Heart right ventricle (tissue), 16 donors: ENCODE measurements around the gene DIS3L. TPM values are rescaled to one million over a fixed set of nuclear protein-coding genes. Genes with fewer than 3 reads are reported as not detected.
"Not testable (repeated sequence)": the region's sequence is repeated elsewhere in the genome, so short reads cannot be mapped to it uniquely, and the experiment has no call there.

ENCODE experiments used
- ATAC-seq, 8 donors: fragments of 200-7000 bp; cut with Tn5 transposase; one replicate each; pipeline ENCODE4 v1.9.1; 2020; ENCODE audit warnings: mild to moderate bottlenecking in 8 of 8, moderate library complexity in 8 of 8, moderate number of reproducible peaks in 1 of 8
- DNase-seq, 2 donors: peaks; one replicate each; pipeline ENCODE4 v3.0.0-alpha.2; 2020
- H3K27ac ChIP-seq, 10 donors: fragments of 200-600 bp; sonication (generic) in 2 of 10; one replicate each; pipeline versions ENCODE4 v1.5.0 to v1.8.0; 2020 to 2022; ENCODE audit warnings: mild to moderate bottlenecking in 3 of 10
- H3K27me3 ChIP-seq, 7 donors: fragments of 200-600 bp; one replicate each; pipeline ENCODE4 v1.8.0; 2021 to 2022; ENCODE audit warnings: mild to moderate bottlenecking in 2 of 7
- H3K36me3 ChIP-seq, 9 donors: fragments of 200-600 bp; sonication (generic) in 1 of 9; one replicate each; pipeline versions ENCODE4 v1.5.0 to v1.8.0; 2020 to 2022; ENCODE audit warnings: mild to moderate bottlenecking in 2 of 9
- H3K4me1 ChIP-seq, 9 donors: fragments of 200-600 bp; sonication (generic) in 1 of 9; one replicate each; pipeline versions ENCODE4 v1.5.0 to v1.8.0; 2020 to 2022; ENCODE audit warnings: mild to moderate bottlenecking in 4 of 9
- H3K4me3 ChIP-seq, 10 donors: fragments of 200-600 bp; sonication (generic) in 2 of 10; one replicate each; pipeline versions ENCODE4 v1.5.0 to v1.8.0; 2020 to 2022; ENCODE audit warnings: mild to moderate bottlenecking in 7 of 10, moderate library complexity in 2 of 10
- H3K9me3 ChIP-seq, 11 donors: fragments of 200-600 bp in 10 of 11; sonication (generic) in 2 of 11; one replicate each; pipeline versions ENCODE4 v1.5.0 to v1.8.0; 2013 to 2022; ENCODE audit warnings: mild to moderate bottlenecking in 2 of 11, control low read depth in 1 of 11, moderate library complexity in 1 of 11
- CTCF ChIP-seq, 9 donors: fragments of 200-600 bp; sonication (generic) in 2 of 9; IDR thresholded peaks; one replicate each; pipeline versions ENCODE4 v1.5.0 to v1.8.0; 2021 to 2022; ENCODE audit warnings: antibody characterized with exemption in 9 of 9, mild to moderate bottlenecking in 5 of 9, moderate library complexity in 1 of 9
- WGBS, 2 donors: extraction: QIAGEN DNeasy Blood & Tissue Kit; methylation state at CpG; one replicate each; pipeline ENCODE4 v1.1.7; 2013; ENCODE audit warnings: inconsistent platforms in 1 of 2; 5-methylcytosine and 5-hydroxymethylcytosine counted together
- intact Hi-C, 10 donors: fragments of 100-400 bp; cut with DNase I; formaldehyde crosslinking; loops; one replicate each; pipeline versions ENCODE4 v1.11.1 to v1.14.2; 2022
- polyA plus RNA-seq, 2 donors: library from polyadenylated mRNA; stranded (reverse); fragments of 200-250 nt; gene quantifications; one replicate each; pipeline ENCODE4 v1.2.3, GENCODE V29; 2013
- total RNA-seq, 10 donors: library from RNA; stranded (reverse); fragmentation: NEBNext Ultra II Directional in 3 of 10; extraction: Animal tissue kit (Norgen Biotek cat#: 25700) in 3 of 10; gene quantifications; one replicate each; pipeline versions ENCODE4 v1.2.1 to v1.2.4, GENCODE V29; 2021 to 2023
- donor health status: Arrhythmogenic right ventricular cardiomyopathy.
- donor health status: ischemic (EF 13 %, LVEDD 7.1; RV severe dilation, severe dysfunction).
- donor health status: healthy with polysubstance abuse.
- donor health status: DM: no; HTN: yes; CAD: no.
- donor health status: DM: no; HTN: no; CAD: no.
- donor health status: ischemic (EF 25% LVEDD 6.9; RV normal size, moderate dysfunction).
- donor health status: ischemic (EF 25% LVEDD 5.7; RV mildly dilated, moderate dysfunction).
- donor health status: healthy.
- donor health status: DM: yes; HTN: yes; CAD: no.
- donor health status: Ischemic cardiomyopathy.
- donor health status: ischemic (EF 35%, LVEDD 5.7; RV mildly dilated, moderate dysfunction).
- donor health status: nonischemic (EF 11% LVEDD 7.7; RV severe dilation, severe dysfunction).
- donor health status: DM: yes; HTN: yes; CAD: no.
- donor health status: PGD.
- donor health status: ischemic (EF 29% LVEDD 5.4; RV normal size, mild dysfunction).
- donor health status: nonischemic (EF 23%, LVEDD 6.1; RV moderate dilation, normal function).

The DIS3L gene
- total and polyA plus RNA-seq, 12 donors: 10.6 to 49.6 (median 38.3) TPM

- no peak for TF ChIP-seq CTCF (IDR thresholded peaks at IDR 0.05)
- ATAC-seq: no peak
- Histone ChIP-seq H3K36me3 (peaks cover 0 to 66% (median 3%) of the 10 kb centered on the region in 9 donors), H3K4me3 (no peak overlapping the region), H3K4me1 (peaks cover 3 to 27% (median 19%) of the 10 kb centered on the region in 9 donors), H3K27ac (no peak overlapping the region), H3K9me3 (no peaks in the 10 kb centered on the region), H3K27me3 (no peaks in the 10 kb centered on the region)
- no peak for DNase-seq
- intact Hi-C loops: loop anchor here in 1 of 10 donors (5.0 kb wide), 1 partner anchor 198 kb away; the partner anchor contains the start of gene SNAPC5
- WGBS, 2 donors: 79 to 84% methylated on average over 4 of the region's 4 CpGs
Observed at GRCh38 chr15:66298803-66299251, 5.5 kb downstream of the DIS3L start.

GRCh38 chr15:66302489-66303278, 9.3 kb downstream of the DIS3L start:
- WGBS, 2 donors: 96 to 97% methylated on average over 5 of the region's 5 CpGs
- Histone ChIP-seq H3K4me1 (no peaks in the 10 kb centered on the region), H3K9me3 (no peaks in the 10 kb centered on the region), H3K27me3 (no peaks in the 10 kb centered on the region), H3K4me3 (no peak overlapping the region), H3K27ac (no peak overlapping the region), H3K36me3 (peaks cover 0 to 81% (median 19%) of the 10 kb centered on the region in 9 donors)
- DNase-seq (no peak), ATAC-seq (no peak)
- intact Hi-C loops: no loop called here
- no peak for TF ChIP-seq CTCF (IDR thresholded peaks at IDR 0.05)

DNA sequence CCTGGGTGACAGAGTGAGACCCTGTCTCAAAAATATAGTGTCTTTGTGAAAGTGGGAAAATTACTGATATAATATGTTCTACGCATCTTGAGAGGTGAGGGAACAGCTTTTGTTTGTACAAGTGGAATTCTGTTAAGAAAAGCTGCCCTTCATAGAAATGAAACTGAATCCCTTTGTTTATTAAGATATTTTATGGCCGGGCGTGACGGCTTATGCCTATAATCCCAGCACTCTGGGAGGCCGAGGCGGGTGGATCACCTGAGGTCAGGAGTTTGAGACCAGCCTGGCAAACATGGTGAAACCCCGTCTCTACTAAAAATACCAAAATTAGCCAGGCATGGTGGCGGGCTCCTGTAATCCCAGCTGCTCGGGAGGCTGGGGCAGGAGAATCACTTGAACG, 11.1 kb downstream of the DIS3L start:
- intact Hi-C loops, H3K4me1 ChIP-seq, DNase-seq, H3K27ac ChIP-seq, ATAC-seq, H3K9me3 ChIP-seq, H3K27me3 ChIP-seq, H3K4me3 ChIP-seq: not testable (repeated sequence)
- peaks cover 0 to 83% (median 32%) of the 10 kb centered on the region in 9 donors for H3K36me3 ChIP-seq
- WGBS, 2 donors: 91 to 94% methylated on average over 10 of the region's 10 CpGs

DNA sequence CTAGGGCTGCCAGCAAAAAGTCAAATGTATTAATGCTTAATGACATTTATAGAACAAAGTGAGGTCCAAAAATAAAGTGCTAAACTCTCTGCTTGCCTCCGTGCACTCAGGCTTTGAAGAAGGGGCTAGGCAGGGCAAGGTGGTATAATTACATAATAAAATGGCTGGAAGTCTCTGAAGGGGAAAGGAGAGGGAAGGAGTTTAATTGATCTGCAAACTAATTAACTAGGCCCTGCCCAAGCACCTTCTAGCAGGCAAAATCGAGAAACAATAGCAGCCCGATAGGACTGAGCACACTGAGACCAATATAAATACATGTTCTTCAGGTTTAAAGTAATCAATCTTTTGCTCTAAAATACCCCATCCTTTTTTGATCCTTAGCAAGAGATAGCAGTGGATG, 13.0 kb downstream of the DIS3L start:
- no peak for TF ChIP-seq CTCF (IDR thresholded peaks at IDR 0.05)
- H3K4me3 ChIP-seq: no peak overlapping the region
- DNase-seq: no peak
- ATAC-seq: no peak
- H3K27me3 ChIP-seq: no peaks in the 10 kb centered on the region
- no peaks in the 10 kb centered on the region for H3K9me3 ChIP-seq
- no peak overlapping the region for H3K27ac ChIP-seq
- 78 to 83% methylated on average over 3 of the region's 3 CpGs for WGBS, 2 donors
- peaks cover 0 to 86% (median 38%) of the 10 kb centered on the region in 9 donors for H3K36me3 ChIP-seq
- intact Hi-C loops: no loop called here
- no peaks in the 10 kb centered on the region for H3K4me1 ChIP-seq

DNA sequence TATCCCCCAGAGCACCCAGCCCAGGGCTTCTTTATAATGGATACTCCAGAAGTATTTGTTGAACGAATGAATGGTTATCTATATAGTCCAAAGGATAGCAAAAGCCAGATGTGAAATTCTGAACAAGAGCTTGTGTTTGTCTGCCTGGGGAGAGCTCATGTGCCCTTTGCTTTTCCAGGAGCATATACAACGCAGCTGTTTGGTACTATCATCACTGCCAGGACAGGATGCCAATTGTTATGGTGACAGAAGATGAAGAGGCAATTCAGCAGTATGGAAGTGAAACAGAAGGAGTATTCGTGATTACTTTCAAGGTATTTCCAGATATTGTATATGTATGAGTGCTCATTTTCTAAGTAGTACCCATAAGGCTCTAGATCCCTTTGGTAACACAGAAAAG, 15.2 kb downstream of the DIS3L start:
- ATAC-seq (no peak), DNase-seq (no peak)
- Histone ChIP-seq H3K36me3 (peaks cover 0 to 88% (median 52%) of the 10 kb centered on the region in 9 donors), H3K27me3 (no peaks in the 10 kb centered on the region), H3K4me1 (no peaks in the 10 kb centered on the region), H3K4me3 (no peak overlapping the region), H3K27ac (no peak overlapping the region), H3K9me3 (no peaks in the 10 kb centered on the region)
- intact Hi-C loops: no loop called here
- WGBS, 2 donors: 93 to 94% methylated on average over 3 of the region's 3 CpGs
- TF ChIP-seq CTCF (IDR thresholded peaks at IDR 0.05): no peak
